GM10248 (cell line): Measurements from ENCODE around the gene DCHS2.

Experiments
- CTCF ChIA-PET: fragments of 300-600 bp; sonication (Branson Sonifier 250); formaldehyde crosslinking; extraction: SDS; loops from one replicate; lab custom pipeline; 2021; ENCODE audit warnings: antibody characterized with exemption; lab: Yijun Ruan, JAX
- POLR2A ChIA-PET: fragments of 350-650 bp; sonication (Branson Sonifier 250); formaldehyde crosslinking; extraction: SDS; loops from one replicate; lab custom pipeline; 2020; ENCODE audit warnings: antibody characterized with exemption; lab: Yijun Ruan, JAX
- DNase-seq: peaks from one replicate; pipeline ENCODE4 v3.0.0; 2012; ENCODE audit errors: extremely low spot score
- CTCF ChIP-seq: IDR thresholded peaks from 2 replicates; pipeline ENCODE4 v1.5.1; 2012; ENCODE audit warnings: mild to moderate bottlenecking, low read depth; ENCODE audit errors: extremely low read depth, missing control alignments, control extremely low read depth

DCHS2 gene

GRCh38 chr4:154492288-154492687 lies 689 bp upstream of the DCHS2 start:
- CTCF ChIA-PET, result no interaction called here

GRCh38 chr4:154490583-154491340 lies 837 bp downstream of the DCHS2 start:
- no peak for TF ChIP-seq CTCF
- CTCF ChIA-PET, result no interaction called here
- POLR2A ChIA-PET, result no interaction called here
- peak; percentile 59 for DNase-seq

More at GRCh38 chr4:154492288-154492687, 689 bp upstream of the DCHS2 start:
- no peak for TF ChIP-seq CTCF
- POLR2A ChIA-PET, result no interaction called here
- DNase-seq, result no peak

GRCh38 chr4:154490234-154490582 lies 1.4 kb downstream of the DCHS2 start:
- ChIA-PET CTCF (no interaction called here), POLR2A (no interaction called here)
- TF ChIP-seq CTCF, result no peak
- peak; percentile 11 for DNase-seq

- no peak for TF ChIP-seq CTCF
- DNase-seq, result peak; percentile 16
- CTCF ChIA-PET, result no interaction called here
- POLR2A ChIA-PET, result no interaction called here
These were observed 1.9 kb downstream of the DCHS2 start for GRCh38 chr4:154489558-154490233.

- ChIA-PET CTCF (no interaction called here), POLR2A (no interaction called here)
- DNase-seq, result no peak
- TF ChIP-seq CTCF, result no peak
These were observed 4.5 kb downstream of the DCHS2 start for GRCh38 chr4:154487145-154487544.

- no peak for TF ChIP-seq CTCF
- ChIA-PET POLR2A (no interaction called here), CTCF (no interaction called here)
- peak; percentile 38 for DNase-seq
These were observed 6.3 kb downstream of the DCHS2 start for GRCh38 chr4:154485127-154485773.
